Activated naive CD8-positive, alpha-beta T cell treated with anti-CD3 and anti-CD28 coated beads, Interleukin-2, amount 10 ng/mL, durations not matched to agents 7 days and 5 days (primary cell): Measurements from ENCODE around the gene MAP6. TPM values are rescaled to one million over a fixed set of nuclear protein-coding genes. Genes with fewer than 3 reads are reported as not detected.

Experiments used
- ATAC-seq: fragments of 150-1000 bp; cut with Tn5 transposase; one replicate; pipeline ENCODE4 v1.10.0; 2021; ENCODE audit warnings: low read depth, moderate library complexity
- POLR2A ChIA-PET: fragments of 350-600 bp; sonication (Branson Sonifier 250); formaldehyde crosslinking; loops from one replicate; lab custom pipeline; 2021; ENCODE audit warnings: antibody characterized with exemption; lab: Charles Lee
- DNase-seq: peaks from one replicate; pipeline ENCODE4 v3.0.0; 2021
- H3K27ac Mint-ChIP-seq: one replicate; pipeline ENCODE4 v1.8.0; 2022; ENCODE audit warnings: mild to moderate bottlenecking, mixed read lengths
- H3K27me3 Mint-ChIP-seq: one replicate; pipeline ENCODE4 v1.8.0; 2022; ENCODE audit warnings: mild to moderate bottlenecking, moderate library complexity, mixed read lengths
- H3K36me3 Mint-ChIP-seq: one replicate; pipeline ENCODE4 v1.8.0; 2021; ENCODE audit warnings: mild to moderate bottlenecking, mixed read lengths
- H3K4me1 Mint-ChIP-seq: one replicate; pipeline ENCODE4 v1.8.0; 2021; ENCODE audit warnings: mixed read lengths
- H3K4me3 Mint-ChIP-seq: one replicate; pipeline ENCODE4 v1.8.0; 2022; ENCODE audit warnings: mild to moderate bottlenecking, moderate library complexity, mixed read lengths
- H3K9me3 Mint-ChIP-seq: one replicate; pipeline ENCODE4 v1.8.0; 2021; ENCODE audit warnings: mixed read lengths
- total RNA-seq, 2 experiments: library from RNA; stranded (reverse); gene quantifications; one replicate each; pipeline ENCODE4 v1.2.3, GENCODE V29; 2021

The MAP6 gene
- total RNA-seq, 2 experiments from 2014 or later: not detected

DNA sequence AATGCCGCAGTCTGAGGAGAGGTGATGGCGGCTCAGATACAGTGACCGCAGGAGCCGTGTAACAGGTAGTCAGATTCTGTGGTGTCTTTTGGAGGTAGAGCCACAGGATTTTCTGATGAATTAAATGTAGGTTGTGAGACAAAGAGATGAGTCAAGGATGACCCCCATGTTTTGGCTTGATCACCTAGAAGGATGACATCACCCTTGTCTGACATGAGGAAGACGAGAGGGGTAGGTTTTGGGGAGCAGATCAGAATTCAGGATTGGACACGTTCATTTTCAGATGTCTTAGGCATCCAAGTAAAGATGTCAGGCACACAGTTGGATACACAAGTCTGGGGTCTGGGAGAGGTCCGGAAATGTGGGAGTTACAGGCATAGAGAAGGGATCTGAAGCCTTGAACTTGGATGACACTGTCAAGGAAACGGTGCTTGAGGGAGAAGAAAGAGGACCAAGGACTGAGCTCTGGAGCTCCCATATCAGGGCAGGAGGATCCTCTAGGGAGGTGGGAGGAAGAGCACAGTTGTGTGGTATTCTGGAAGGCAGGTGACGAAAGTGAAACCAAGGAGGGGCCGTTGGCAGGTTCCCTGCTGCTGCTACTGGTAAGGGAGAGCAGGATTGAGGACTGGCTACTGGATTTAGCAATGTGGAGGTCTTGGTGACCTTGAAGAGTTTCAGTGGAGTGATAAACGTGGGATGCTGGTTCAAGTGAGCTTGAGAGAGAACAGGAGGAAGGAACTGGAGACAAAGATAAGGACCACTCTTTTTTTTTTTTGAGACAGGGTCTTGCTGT, 130.5 kb downstream of the MAP6 start:
- H3K4me3 Mint-ChIP-seq: no peak overlapping the region
- no peak overlapping the region for H3K27ac Mint-ChIP-seq
- POLR2A ChIA-PET: no interaction called here

DNA sequence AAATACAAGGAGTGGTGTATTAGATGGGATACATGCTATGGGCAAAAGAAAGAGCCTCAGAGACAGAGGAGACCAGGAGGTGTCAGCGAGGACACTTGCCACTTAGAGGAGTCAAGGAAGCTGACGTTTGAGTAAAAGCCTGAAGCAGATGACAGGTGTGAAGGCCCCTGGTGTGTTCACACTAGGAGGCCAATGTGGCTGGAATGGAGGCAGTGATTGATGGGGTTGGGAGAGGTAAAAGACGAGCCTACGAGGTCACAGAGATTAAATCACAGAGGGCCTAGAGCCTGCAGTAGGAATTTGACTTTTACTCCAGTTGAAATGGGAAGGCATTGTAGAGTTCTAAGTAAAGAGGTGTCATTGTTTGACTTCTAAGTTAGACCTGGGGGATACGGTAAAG, 131.1 kb downstream of the MAP6 start:
- POLR2A ChIA-PET: no interaction called here
- no peak overlapping the region for H3K4me3 Mint-ChIP-seq
- peaks cover 31% of the 10 kb centered on the region for H3K4me1 Mint-ChIP-seq
- H3K27me3 Mint-ChIP-seq: peaks cover 3% of the 10 kb centered on the region
- H3K36me3 Mint-ChIP-seq: no peaks in the 10 kb centered on the region
- no peak for ATAC-seq
- no peak overlapping the region for H3K27ac Mint-ChIP-seq
- DNase-seq: no peak
- H3K9me3 Mint-ChIP-seq: no peaks in the 10 kb centered on the region

More for the DNA sequence above, 130.5 kb downstream of the MAP6 start:
- H3K9me3 Mint-ChIP-seq: no peaks in the 10 kb centered on the region
- no peaks in the 10 kb centered on the region for H3K36me3 Mint-ChIP-seq
- ATAC-seq (no peak), DNase-seq (no peak)
- H3K4me1 Mint-ChIP-seq: peaks cover 31% of the 10 kb centered on the region
- peaks cover 3% of the 10 kb centered on the region for H3K27me3 Mint-ChIP-seq

Other genes starting within 250 kb of the MAP6 start
- under 1 TPM; 0.55 to 0.65 TPM for gene KLHL35, start 235.8 kb downstream of the MAP6 start, total RNA-seq
- gene GDPD5, start 143.1 kb downstream of the MAP6 start, total RNA-seq: 10 to 100 TPM; 35.7 to 38.4 TPM
- 10 to 100 TPM; 15.7 to 17.8 TPM for gene SERPINH1, start 106.8 kb downstream of the MAP6 start, total RNA-seq
- gene MOGAT2, start 48.8 kb upstream of the MAP6 start, total RNA-seq: not detected
- under 1 TPM; 0.65 to 0.86 TPM for gene DGAT2, start 99.7 kb upstream of the MAP6 start, total RNA-seq
- gene UVRAG, start 146.2 kb upstream of the MAP6 start, total RNA-seq: 10 to 100 TPM; 22.3 to 22.6 TPM